GM12878 (cell line): Measurements from ENCODE around the gene SFXN2.

Experiments used
- CEBPB ChIP-seq, 2 experiments: fragments of 150-350 bp in 1 of 2; IDR thresholded peaks; 2 replicates each; pipeline ENCODE4 v1.6.1; 2012 to 2014; ENCODE audit warnings: low read depth in 2 of 2, low read length in 2 of 2, borderline replicate concordance in 1 of 2, inconsistent platforms in 1 of 2
- JUND ChIP-seq: IDR thresholded peaks from 2 replicates; pipeline ENCODE4 v1.6.1; 2012; ENCODE audit warnings: low read depth, mild to moderate bottlenecking, low read length, improper control_type of control experiment, moderate library complexity
- MYC ChIP-seq: IDR thresholded peaks from 2 replicates; pipeline ENCODE4 v1.6.1; 2011; ENCODE audit warnings: mild to moderate bottlenecking, low read length, moderate library complexity, inconsistent platforms; ENCODE audit not compliant: insufficient read depth, insufficient replicate concordance, insufficient read length, severe bottlenecking
- NFIC ChIP-seq: IDR thresholded peaks from 2 replicates; pipeline ENCODE4 v1.6.1; 2012; ENCODE audit warnings: low read depth, mild to moderate bottlenecking, inconsistent platforms, low read length, moderate library complexity
- RAD21 ChIP-seq: IDR thresholded peaks from 2 replicates; pipeline ENCODE4 v1.6.1; 2011; ENCODE audit warnings: mild to moderate bottlenecking, low read depth, low read length, moderate library complexity; ENCODE audit not compliant: insufficient read depth
- TAF1 ChIP-seq: IDR thresholded peaks from 2 replicates; pipeline ENCODE4 v1.6.1; 2011; ENCODE audit warnings: mild to moderate bottlenecking, low read depth, low read length, borderline replicate concordance
- ZNF274 ChIP-seq: IDR thresholded peaks from one replicate; pipeline ENCODE4 v1.8.0; 2011; ENCODE audit not compliant: insufficient read length, insufficient read depth
- TF ChIP-seq, protein P1 (sequence below): fragments of 150-350 bp; IDR thresholded peaks from 2 replicates; pipeline ENCODE4 v1.6.1; 2014; ENCODE audit warnings: mild to moderate bottlenecking, low read depth, low read length
- TF ChIP-seq, protein P2 (sequence below), 3 experiments: IDR thresholded peaks in 2 of 3; conservative IDR thresholded peaks in 1 of 3; 2 replicates each; pipeline ENCODE4 v1.5.1; 2011; ENCODE audit warnings: low read depth in 3 of 3, low read length in 3 of 3, mild to moderate bottlenecking in 3 of 3, control low read depth in 2 of 3, moderate library complexity in 2 of 3, inconsistent platforms in 1 of 3, mixed read lengths in 1 of 3; ENCODE audit not compliant: control insufficient read depth in 2 of 3, insufficient read depth in 1 of 3; ENCODE audit errors: extremely low read depth in 1 of 3

DNA sequence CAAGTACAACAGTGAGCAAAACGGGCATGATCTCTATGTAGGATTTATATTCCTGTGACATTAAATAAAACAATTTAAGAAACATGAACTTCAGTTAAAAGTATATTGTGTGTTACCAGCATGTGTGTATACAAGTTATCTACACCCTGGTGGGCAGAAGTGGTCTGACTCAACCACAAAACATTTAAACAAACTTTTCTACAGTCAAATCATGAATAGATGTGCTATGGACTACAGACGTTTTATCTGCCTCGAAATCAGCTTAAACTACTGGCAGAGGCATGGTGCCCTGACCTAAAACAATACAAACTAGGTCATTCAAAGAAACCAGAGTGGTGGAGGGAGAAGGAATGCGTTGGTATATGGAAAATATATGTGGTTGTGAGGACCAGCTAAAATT lies 3.8 kb upstream of the SFXN2 start:
- TF ChIP-seq, protein P1, sequence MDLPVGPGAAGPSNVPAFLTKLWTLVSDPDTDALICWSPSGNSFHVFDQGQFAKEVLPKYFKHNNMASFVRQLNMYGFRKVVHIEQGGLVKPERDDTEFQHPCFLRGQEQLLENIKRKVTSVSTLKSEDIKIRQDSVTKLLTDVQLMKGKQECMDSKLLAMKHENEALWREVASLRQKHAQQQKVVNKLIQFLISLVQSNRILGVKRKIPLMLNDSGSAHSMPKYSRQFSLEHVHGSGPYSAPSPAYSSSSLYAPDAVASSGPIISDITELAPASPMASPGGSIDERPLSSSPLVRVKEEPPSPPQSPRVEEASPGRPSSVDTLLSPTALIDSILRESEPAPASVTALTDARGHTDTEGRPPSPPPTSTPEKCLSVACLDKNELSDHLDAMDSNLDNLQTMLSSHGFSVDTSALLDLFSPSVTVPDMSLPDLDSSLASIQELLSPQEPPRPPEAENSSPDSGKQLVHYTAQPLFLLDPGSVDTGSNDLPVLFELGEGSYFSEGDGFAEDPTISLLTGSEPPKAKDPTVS: no peak
- TF ChIP-seq NFIC (no peak), ZNF274 (no peak), RAD21 (no peak), MYC (no peak), JUND (no peak), CEBPB (IDR thresholded peaks at IDR 0.05; ENCODE audit: borderline replicate concordance in 1 of 2, low read depth in 2 of 2, low read length in 2 of 2) (no peak), TAF1 (no peak)
- TF ChIP-seq, protein P2, sequence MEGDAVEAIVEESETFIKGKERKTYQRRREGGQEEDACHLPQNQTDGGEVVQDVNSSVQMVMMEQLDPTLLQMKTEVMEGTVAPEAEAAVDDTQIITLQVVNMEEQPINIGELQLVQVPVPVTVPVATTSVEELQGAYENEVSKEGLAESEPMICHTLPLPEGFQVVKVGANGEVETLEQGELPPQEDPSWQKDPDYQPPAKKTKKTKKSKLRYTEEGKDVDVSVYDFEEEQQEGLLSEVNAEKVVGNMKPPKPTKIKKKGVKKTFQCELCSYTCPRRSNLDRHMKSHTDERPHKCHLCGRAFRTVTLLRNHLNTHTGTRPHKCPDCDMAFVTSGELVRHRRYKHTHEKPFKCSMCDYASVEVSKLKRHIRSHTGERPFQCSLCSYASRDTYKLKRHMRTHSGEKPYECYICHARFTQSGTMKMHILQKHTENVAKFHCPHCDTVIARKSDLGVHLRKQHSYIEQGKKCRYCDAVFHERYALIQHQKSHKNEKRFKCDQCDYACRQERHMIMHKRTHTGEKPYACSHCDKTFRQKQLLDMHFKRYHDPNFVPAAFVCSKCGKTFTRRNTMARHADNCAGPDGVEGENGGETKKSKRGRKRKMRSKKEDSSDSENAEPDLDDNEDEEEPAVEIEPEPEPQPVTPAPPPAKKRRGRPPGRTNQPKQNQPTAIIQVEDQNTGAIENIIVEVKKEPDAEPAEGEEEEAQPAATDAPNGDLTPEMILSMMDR (IDR thresholded peaks at IDR 0.05 in 2 of 3, conservative IDR thresholded peaks at IDR 0.05 in 1 of 3; ENCODE audit: control insufficient read depth in 2 of 3, extremely low read depth in 1 of 3, insufficient read depth in 1 of 3, low read depth in 3 of 3, low read length in 3 of 3): no peak
